A549 (cell line): ENCODE data around the gene DLGAP1. TPM values are rescaled to one million over a fixed set of nuclear protein-coding genes. Genes with fewer than 3 reads are reported as not detected.

ENCODE experiments used
- ATAC-seq, 2 experiments: fragments of 200-7000 bp in 1 of 2; fragments of >200 bp in 1 of 2; cut with Nextera tagmentation in 1 of 2; cut with Tn5 transposase in 1 of 2; 3 replicates each; pipeline versions ENCODE4 v1.8.0 to v1.9.1; 2018 to 2020; ENCODE audit warnings: mild to moderate bottlenecking in 1 of 2, moderate library complexity in 1 of 2
- CTCF ChIA-PET: fragments of 300-600 bp; sonication (Branson Sonifier 250); formaldehyde crosslinking; extraction: SDS; loops from one replicate; lab custom pipeline; 2021; ENCODE audit warnings: antibody characterized with exemption, inconsistent platforms; lab: Yijun Ruan, JAX
- POLR2A ChIA-PET: fragments of 350-600 bp; formaldehyde crosslinking; extraction: SDS; loops from one replicate; lab custom pipeline; 2021; ENCODE audit warnings: antibody characterized with exemption, inconsistent platforms; lab: Yijun Ruan, JAX
- DNase-seq, 2 experiments: peaks; one replicate each; pipeline versions ENCODE4 v3.0.0 to v3.0.0-alpha.2; 2011 to 2016; ENCODE audit warnings: low read depth in 1 of 2, low spot score in 1 of 2
- FAIRE-seq: peaks from 2 replicates; lab custom pipeline; 2011; peaks lifted over from hg19 to GRCh38; lab: Jason Lieb, UNC
- H3K27ac ChIP-seq, 2 experiments: fragments of >200 bp; sonication (Bioruptor Twin); formaldehyde crosslinking; 3 replicates each; pipeline ENCODE4 v1.5.1; 2016 to 2017
- H3K4me1 ChIP-seq: fragments of >200 bp; sonication (Bioruptor Twin); formaldehyde crosslinking; 3 replicates; pipeline ENCODE4 v1.6.1; 2016
- H3K4me2 ChIP-seq: fragments of >200 bp; sonication (Bioruptor Twin); formaldehyde crosslinking; 3 replicates; pipeline ENCODE4 v1.6.1; 2016
- H3K4me3 ChIP-seq: fragments of >200 bp; sonication (Bioruptor Twin); formaldehyde crosslinking; 3 replicates; pipeline ENCODE4 v1.5.1; 2016
- H3K9me3 ChIP-seq: fragments of >200 bp; sonication (Bioruptor Twin); formaldehyde crosslinking; 3 replicates; pipeline ENCODE4 v1.6.1; 2016
- CBX8 ChIP-seq: fragments of 200-600 bp; sonication (generic); IDR thresholded peaks from 2 replicates; pipeline ENCODE4 v1.6.1; 2016
- CHD2 ChIP-seq: fragments of 150-350 bp; IDR thresholded peaks from 2 replicates; pipeline ENCODE4 v1.6.1; 2014; ENCODE audit warnings: low read length; ENCODE audit not compliant: partially characterized antibody
- CTCF ChIP-seq: fragments of >200 bp; sonication (Bioruptor Twin); formaldehyde crosslinking; IDR thresholded peaks from 3 replicates; pipeline ENCODE4 v1.5.1; 2016
- EHF ChIP-seq: fragments of 250-450 bp; sonication (Bioruptor Pico); IDR thresholded peaks from 2 replicates; pipeline ENCODE4 v1.5.0; 2020; ENCODE audit warnings: mild to moderate bottlenecking
- EHMT2 ChIP-seq: fragments of 200-600 bp; sonication (generic); IDR thresholded peaks from 2 replicates; pipeline ENCODE4 v1.6.1; 2016; ENCODE audit warnings: antibody characterized with exemption, low read depth, mild to moderate bottlenecking, moderate library complexity
- ESRRA ChIP-seq: fragments of 150-350 bp; IDR thresholded peaks from 2 replicates; pipeline ENCODE4 v1.6.1; 2014; ENCODE audit warnings: mild to moderate bottlenecking, low read length, borderline replicate concordance
- HOXB5 ChIP-seq: fragments of 250-450 bp; sonication (Bioruptor Pico); IDR thresholded peaks from 2 replicates; pipeline ENCODE4 v1.5.0; 2020; ENCODE audit warnings: mild to moderate bottlenecking, moderate library complexity
- JUN ChIP-seq, 2 experiments: fragments of >200 bp; sonication (Bioruptor Twin); formaldehyde crosslinking; IDR thresholded peaks; 2 replicates in 1 of 2; 3 replicates in 1 of 2; pipeline ENCODE4 v1.6.1; 2016 to 2017
- MAFK ChIP-seq: fragments of 450-650 bp; IDR thresholded peaks from 2 replicates; pipeline ENCODE4 v1.6.1; 2014; ENCODE audit not compliant: partially characterized antibody
- MAZ ChIP-seq: fragments of 150-350 bp; IDR thresholded peaks from 2 replicates; pipeline ENCODE4 v1.6.1; 2014; ENCODE audit warnings: antibody characterized with exemption, low read depth, low read length, borderline replicate concordance
- MYC ChIP-seq: IDR thresholded peaks from 2 replicates; pipeline ENCODE4 v1.6.1; 2012; ENCODE audit warnings: mild to moderate bottlenecking, inconsistent platforms, low read length, improper control_type of control experiment, borderline replicate concordance
- PBX3 ChIP-seq: IDR thresholded peaks from 2 replicates; pipeline ENCODE4 v1.6.1; 2012
- PHF8 ChIP-seq: fragments of 200-600 bp; sonication (generic); IDR thresholded peaks from 2 replicates; pipeline ENCODE4 v1.6.1; 2016; ENCODE audit warnings: low read depth, mild to moderate bottlenecking, antibody characterized with exemption, moderate library complexity, borderline replicate concordance
- RARB ChIP-seq: fragments of 250-450 bp; sonication (Bioruptor Pico); IDR thresholded peaks from 2 replicates; pipeline ENCODE4 v1.8.0; 2021; ENCODE audit warnings: mild to moderate bottlenecking, moderate library complexity
- RCOR1 ChIP-seq: fragments of 150-350 bp; IDR thresholded peaks from 2 replicates; pipeline ENCODE4 v1.6.1; 2014; ENCODE audit warnings: antibody characterized with exemption, low read length, low read depth
- SMC3 ChIP-seq: fragments of >200 bp; sonication (Bioruptor Twin); formaldehyde crosslinking; IDR thresholded peaks from 3 replicates; pipeline ENCODE4 v1.6.1; 2018; ENCODE audit warnings: inconsistent platforms
- ZNF302 ChIP-seq: fragments of 250-450 bp; sonication (Bioruptor Pico); IDR thresholded peaks from 2 replicates; pipeline ENCODE4 v1.9.0; 2021; ENCODE audit warnings: inconsistent platforms, mild to moderate bottlenecking, moderate library complexity
- WGBS: methylation state at CpG from one replicate; pipeline ENCODE4 v1.1.6; 2017; ENCODE audit errors: missing lambda C conversion rate; 5-methylcytosine and 5-hydroxymethylcytosine counted together
- polyA plus RNA-seq, 4 experiments: library from polyadenylated mRNA; depleted of rRNA in 3 of 4; stranded (reverse); fragments of >200 nt; fragmentation: RNase III in 1 of 4; extraction: RNeasy Plus Mini Kit Qiagen cat#74134 plus additional on column Dnase treatment in 1 of 4; gene quantifications; 2 replicates in 3 of 4; 3 replicates in 1 of 4; pipeline ENCODE4 v1.2.3, GENCODE V29; 2011 to 2017
- TF ChIP-seq, protein P1 (sequence below): fragments of >200 bp; sonication (Bioruptor Twin); formaldehyde crosslinking; IDR thresholded peaks from 2 replicates; pipeline ENCODE4 v1.6.1; 2016
- TF ChIP-seq, protein P2 (sequence below): IDR thresholded peaks from 2 replicates; pipeline ENCODE4 v1.6.1; 2012
- TF ChIP-seq, protein P3 (sequence below): fragments of >200 bp; sonication (Bioruptor Twin); formaldehyde crosslinking; IDR thresholded peaks from 3 replicates; pipeline ENCODE4 v1.6.1; 2016

DLGAP1 gene
- polyA plus RNA-seq, 2 of the 4 experiments (the other 2 are of a cell fraction) = 0.04 to 0.12 TPM

GRCh38 chr18:3761266-3761665 is 693.8 kb downstream of the DLGAP1 start:
- TF ChIP-seq CHD2 (no peak), MAFK (no peak), CBX8 (no peak), PBX3 (no peak), SMC3 (no peak), HOXB5 (CRISPR knock-in tag) (no peak), CTCF (no peak), EHF (no peak), ZNF302 (CRISPR knock-in tag) (no peak), RCOR1 (no peak), PHF8 (no peak)
- TF ChIP-seq, protein P1, sequence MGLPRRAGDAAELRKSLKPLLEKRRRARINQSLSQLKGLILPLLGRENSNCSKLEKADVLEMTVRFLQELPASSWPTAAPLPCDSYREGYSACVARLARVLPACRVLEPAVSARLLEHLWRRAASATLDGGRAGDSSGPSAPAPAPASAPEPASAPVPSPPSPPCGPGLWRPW = no peak
- TF ChIP-seq, protein P2, sequence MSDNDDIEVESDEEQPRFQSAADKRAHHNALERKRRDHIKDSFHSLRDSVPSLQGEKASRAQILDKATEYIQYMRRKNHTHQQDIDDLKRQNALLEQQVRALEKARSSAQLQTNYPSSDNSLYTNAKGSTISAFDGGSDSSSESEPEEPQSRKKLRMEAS = no peak
- TF ChIP-seq, all 56 proteins: peak for 0
- FAIRE-seq = no peak
- ATAC-seq = no peak
- Histone ChIP-seq H3K4me3 (no peak overlapping the region), H3K4me2 (no peak overlapping the region), H3K4me1 (no peaks in the 10 kb centered on the region), H3K9me3 (peaks cover 18% of the 10 kb centered on the region; the same call in 2 of the 3 replicates), H3K27ac (no peak overlapping the region)
- POLR2A ChIA-PET = no interaction called here
- CTCF ChIA-PET = interaction anchor here (1.1 kb wide), 1 partner anchor 57 kb away, joined by 5 read pairs; no protein-coding TSS in a partner anchor
- no peak for DNase-seq
- 56% methylated on average over 4 of the region's 4 CpGs for WGBS

DNA sequence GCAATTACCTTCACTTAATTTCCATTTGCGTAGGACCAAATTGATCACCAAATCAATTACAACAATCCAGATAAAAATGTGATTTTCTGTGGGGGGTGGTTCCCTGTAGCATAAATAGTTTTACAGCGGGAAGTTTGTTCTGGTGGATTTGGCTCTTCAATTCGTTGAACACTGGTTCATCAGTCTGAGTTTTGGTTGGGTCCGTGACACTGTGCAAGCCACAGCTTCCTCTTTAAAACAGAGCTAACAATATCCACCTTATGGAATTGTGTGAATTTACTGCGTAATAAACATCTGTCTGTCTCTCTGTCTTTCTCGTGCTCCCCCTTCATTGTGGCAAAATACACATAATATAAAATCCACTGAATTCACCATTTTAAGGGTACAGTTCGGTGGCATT is 694.4 kb downstream of the DLGAP1 start:
- Histone ChIP-seq H3K27ac (no peak overlapping the region), H3K4me1 (no peaks in the 10 kb centered on the region), H3K9me3 (peaks cover 14% of the 10 kb centered on the region; the same call in 1 of the 3 replicates), H3K4me3 (no peak overlapping the region), H3K4me2 (no peak overlapping the region)
- DNase-seq = no peak
- ChIA-PET CTCF (interaction anchor here (1.1 kb wide), 1 partner anchor 57 kb away, joined by 5 read pairs; no protein-coding TSS in a partner anchor), POLR2A (no interaction called here)
- TF ChIP-seq EHF = no peak
- 88% methylated on average over 7 of the region's 7 CpGs for WGBS
- FAIRE-seq = no peak
- no peak for ATAC-seq

DNA sequence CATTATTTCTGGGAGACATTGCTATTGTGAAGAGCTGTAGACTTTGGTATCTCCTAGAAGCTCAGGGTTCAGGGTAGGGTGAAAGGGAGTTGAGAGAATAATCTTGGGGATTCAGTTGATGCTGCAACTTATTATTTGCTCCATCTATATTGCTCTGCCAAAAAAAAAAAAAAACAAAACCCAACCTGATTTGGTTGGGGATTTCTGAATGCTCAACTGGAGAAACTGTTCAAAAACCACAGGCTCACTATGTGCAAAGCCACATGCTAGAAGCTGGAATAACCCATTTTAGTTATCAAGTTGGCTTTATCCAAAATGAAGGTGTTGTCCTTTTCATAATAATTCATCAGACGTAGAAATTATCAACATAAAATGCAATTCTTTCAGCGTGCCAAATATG is 696.0 kb downstream of the DLGAP1 start:
- DNase-seq (no peak), ATAC-seq (no peak), FAIRE-seq (no peak)
- ChIA-PET CTCF (interaction anchor here (0.8 to 1.1 kb wide), 2 partner anchors 13 to 241 kb away, joined by 3 to 4 read pairs; no protein-coding TSS in a partner anchor), POLR2A (no interaction called here)
- Histone ChIP-seq H3K4me2 (no peak overlapping the region), H3K27ac (no peak overlapping the region), H3K9me3 (peaks cover 11% of the 10 kb centered on the region; the same call in 1 of the 3 replicates), H3K4me1 (no peaks in the 10 kb centered on the region), H3K4me3 (no peak overlapping the region)
- TF ChIP-seq EHMT2 (no peak), PHF8 (no peak), RARB (CRISPR knock-in tag) (no peak), MAZ (no peak), MYC (no peak), ESRRA (no peak), JUN (IDR thresholded peaks at IDR 0.05) (no peak), SMC3 (no peak)
- TF ChIP-seq, protein P3, sequence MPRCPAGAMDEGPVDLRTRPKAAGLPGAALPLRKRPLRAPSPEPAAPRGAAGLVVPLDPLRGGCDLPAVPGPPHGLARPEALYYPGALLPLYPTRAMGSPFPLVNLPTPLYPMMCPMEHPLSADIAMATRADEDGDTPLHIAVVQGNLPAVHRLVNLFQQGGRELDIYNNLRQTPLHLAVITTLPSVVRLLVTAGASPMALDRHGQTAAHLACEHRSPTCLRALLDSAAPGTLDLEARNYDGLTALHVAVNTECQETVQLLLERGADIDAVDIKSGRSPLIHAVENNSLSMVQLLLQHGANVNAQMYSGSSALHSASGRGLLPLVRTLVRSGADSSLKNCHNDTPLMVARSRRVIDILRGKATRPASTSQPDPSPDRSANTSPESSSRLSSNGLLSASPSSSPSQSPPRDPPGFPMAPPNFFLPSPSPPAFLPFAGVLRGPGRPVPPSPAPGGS = no peak
- 83% methylated on average over 2 of the region's 2 CpGs for WGBS
